Panc1 (cell line): ENCODE results near the gene RFTN1.

Experiments
- CTCF ChIP-seq: fragments of 450-650 bp; IDR thresholded peaks from 2 replicates; pipeline ENCODE4 v1.5.1; 2017; ENCODE audit warnings: mild to moderate bottlenecking
- SIN3A ChIP-seq: IDR thresholded peaks from 2 replicates; pipeline ENCODE4 v1.6.1; 2012; ENCODE audit warnings: low read depth, mild to moderate bottlenecking, low read length, moderate library complexity, borderline replicate concordance; ENCODE audit not compliant: insufficient read depth

- TF ChIP-seq CTCF (no peak), SIN3A (no peak)
Measured at GRCh38 chr3:16510620-16511319, 2.7 kb downstream of the RFTN1 start.
